RCC 7860 (cell line): ENCODE results near the gene EIF4EBP3.
"Not testable (repeated sequence)": the region's sequence is repeated elsewhere in the genome, so short reads cannot be mapped to it uniquely, and the experiment has no call there.

Source experiments
- DNase-seq: peaks from one replicate; pipeline ENCODE4 v3.0.0-alpha.2; 2015; ENCODE audit warnings: low spot score
- FAIRE-seq: peaks from 2 replicates; lab custom pipeline; 2012; peaks lifted over from hg19 to GRCh38; lab: Jason Lieb, UNC

Gene EIF4EBP3

DNA sequence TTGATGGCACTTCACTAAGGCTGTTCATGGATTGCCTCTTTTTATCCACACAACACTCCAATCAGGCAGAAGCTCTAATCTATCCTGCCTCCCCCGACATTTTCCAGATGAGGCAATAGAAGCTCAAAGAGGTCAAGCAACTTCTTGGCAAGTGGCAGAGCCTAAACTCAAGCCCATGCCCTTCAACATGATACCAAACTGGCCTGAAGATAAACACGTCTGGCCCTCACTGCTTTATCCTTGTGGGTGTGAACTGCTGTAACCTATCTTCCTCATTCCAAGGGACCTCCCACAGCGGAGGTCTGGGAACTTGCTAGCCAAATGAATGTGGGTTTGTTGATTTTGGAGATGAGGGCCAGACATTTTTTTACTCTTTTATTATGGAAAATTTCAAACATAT, 26.7 kb downstream of the EIF4EBP3 start:
- DNase-seq (no peak), FAIRE-seq (no peak)

DNA sequence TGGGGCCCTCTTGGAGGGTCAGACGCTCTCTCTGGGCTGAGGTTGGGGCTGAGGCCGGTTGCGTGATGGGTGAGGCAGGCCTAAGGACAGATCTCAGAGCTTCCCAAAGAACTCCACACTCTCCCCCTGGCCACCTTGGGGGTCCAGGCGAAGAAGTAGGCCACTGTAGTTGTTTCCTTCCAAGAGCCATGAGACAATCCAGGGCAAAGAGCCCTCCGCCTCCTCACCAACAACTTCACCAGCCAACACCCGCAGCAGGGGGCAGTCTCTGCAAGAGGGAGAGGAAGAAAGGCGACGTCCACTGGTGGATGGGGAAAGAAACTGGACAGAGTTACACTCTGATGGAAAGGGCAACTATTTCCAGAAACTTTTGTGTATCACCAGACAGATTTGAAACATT, 27.8 kb downstream of the EIF4EBP3 start:
- no peak for DNase-seq

GRCh38 chr5:140576776-140577201, 29.3 kb downstream of the EIF4EBP3 start:
- no peak for DNase-seq
- FAIRE-seq, result no peak

More for the DNA sequence above, 27.8 kb downstream of the EIF4EBP3 start:
- no peak for FAIRE-seq

GRCh38 chr5:140579188-140579747, 31.8 kb downstream of the EIF4EBP3 start:
- FAIRE-seq, DNase-seq: not testable (repeated sequence)

GRCh38 chr5:140587495-140587894, 40.0 kb downstream of the EIF4EBP3 start:
- FAIRE-seq (no peak), DNase-seq (no peak)

GRCh38 chr5:140588311-140589070, 41.0 kb downstream of the EIF4EBP3 start:
- DNase-seq, result no peak
- FAIRE-seq, result no peak

DNA sequence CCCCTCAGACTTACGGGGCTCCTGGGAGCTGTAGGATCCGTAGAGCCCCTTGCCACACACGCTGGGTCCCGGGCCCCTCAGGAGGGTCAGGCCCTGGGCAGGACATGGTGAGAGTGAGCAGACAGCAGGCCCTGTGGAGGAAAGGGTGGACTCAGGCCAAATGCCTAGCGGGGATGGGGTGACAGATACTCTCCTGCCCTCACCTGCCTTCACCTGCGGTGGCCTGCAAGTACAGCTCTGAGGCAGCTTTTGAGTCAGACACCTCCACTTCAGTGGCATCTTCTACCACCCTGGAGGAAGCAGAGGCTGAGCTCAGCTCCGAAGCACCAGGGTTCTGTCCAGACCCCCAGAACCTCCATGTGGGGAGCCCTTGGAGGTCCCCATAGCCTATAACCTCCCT, 43.4 kb downstream of the EIF4EBP3 start:
- DNase-seq (no peak), FAIRE-seq (no peak)

DNA sequence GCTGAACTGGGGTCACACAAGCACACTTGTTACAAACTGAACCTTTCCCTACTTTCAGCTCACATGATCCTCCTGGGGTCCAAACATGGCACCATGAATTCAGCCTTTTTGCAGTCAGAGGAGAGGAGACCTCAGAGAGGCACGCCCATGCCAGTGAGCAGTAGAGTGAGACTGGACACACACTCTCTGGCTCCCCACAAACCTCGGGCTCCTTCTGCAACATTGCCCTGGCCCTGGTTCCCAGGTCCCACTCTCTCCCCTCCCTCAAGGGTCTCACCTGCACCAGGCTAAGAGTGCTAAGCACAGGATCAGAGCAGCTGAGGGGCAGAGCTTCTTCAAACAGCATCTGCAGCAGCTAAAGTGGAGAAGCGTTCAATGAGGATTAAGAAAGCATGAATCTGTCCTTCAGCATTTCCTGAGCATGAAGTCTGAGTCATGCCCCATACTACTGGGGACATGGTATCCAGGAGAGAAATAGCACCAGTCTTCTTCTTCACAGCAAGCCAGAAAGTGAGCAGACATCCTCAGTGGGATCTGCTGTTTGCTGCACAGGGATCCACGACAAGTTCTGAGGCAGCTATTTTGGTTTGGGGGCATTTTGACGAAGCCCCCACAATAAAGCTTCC, 44.4 kb downstream of the EIF4EBP3 start:
- DNase-seq (no peak), FAIRE-seq (no peak)

- not testable (repeated sequence) for DNase-seq, FAIRE-seq
These were observed 45.6 kb downstream of the EIF4EBP3 start for GRCh38 chr5:140593070-140593469.

DNA sequence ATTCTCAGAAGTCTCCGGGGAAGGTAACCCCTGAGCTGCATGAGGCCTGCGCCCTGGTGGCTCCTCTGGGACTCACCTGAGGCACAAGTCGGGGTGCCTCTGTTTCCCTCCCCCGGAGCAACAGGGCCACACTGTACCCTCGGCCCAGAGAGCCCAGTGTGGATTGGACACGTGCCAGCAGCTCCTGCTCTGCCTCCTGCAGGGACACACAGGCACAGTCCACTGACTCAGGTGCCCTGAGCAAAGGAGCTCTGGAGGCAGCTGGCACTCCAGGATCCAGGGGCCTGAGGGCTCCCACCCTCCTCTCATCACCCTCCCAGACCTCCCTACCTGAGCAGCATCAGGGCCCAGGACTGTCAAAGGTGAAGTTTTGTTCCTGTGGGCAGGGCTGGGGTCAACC, 46.7 kb downstream of the EIF4EBP3 start:
- DNase-seq, result no peak
- FAIRE-seq, result no peak

- FAIRE-seq (no peak), DNase-seq (no peak)
These were observed 48.3 kb downstream of the EIF4EBP3 start for GRCh38 chr5:140595538-140596300.

DNA sequence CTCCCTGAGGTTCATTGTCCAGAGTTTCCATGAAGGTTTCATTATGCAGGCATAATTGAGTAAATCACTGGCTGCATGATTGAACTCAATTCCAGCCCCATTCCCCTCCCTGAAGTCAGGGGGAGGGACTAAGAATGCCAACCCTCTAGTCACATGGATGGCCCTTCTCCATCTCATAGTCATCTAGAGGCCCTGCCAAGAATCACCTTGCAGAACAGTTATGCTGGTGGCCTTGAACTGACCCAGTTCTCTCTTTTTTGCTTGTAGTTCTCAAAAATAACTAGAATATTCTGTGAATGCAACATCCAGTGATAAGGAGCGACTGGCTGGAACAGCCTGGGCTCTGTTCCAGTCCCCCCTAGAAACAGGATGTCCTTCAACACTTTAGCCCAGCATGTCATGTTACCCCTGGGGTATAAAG, 48.9 kb downstream of the EIF4EBP3 start:
- DNase-seq, result no peak
- FAIRE-seq, result no peak

DNA sequence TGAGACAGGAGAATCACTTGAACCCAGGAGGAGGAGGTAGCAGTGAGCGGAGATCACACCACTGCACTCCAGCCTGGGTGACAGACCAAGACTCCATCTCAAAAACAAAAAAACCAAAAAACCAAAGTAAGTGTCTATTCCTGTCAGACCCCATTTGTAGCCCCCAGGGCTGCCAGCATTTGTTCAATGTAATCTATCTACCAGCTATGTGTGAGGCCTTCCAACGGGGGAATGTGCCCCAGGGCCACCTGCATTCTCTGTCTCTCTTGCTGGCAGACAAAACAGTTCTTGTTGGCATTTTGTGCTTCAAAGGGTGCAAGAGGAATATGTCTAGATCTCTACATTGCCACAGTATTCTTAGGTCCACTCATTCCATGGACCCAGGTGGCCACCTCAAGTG, 51.4 kb downstream of the EIF4EBP3 start:
- FAIRE-seq (no peak), DNase-seq (no peak)
